ENCODE results near the gene CENPU.
"Not testable (repeated sequence)": the region's sequence is repeated elsewhere in the genome, so short reads cannot be mapped to it uniquely, and the experiment has no call there.

Gene CENPU

GRCh38 chr4:184671101-184671500 is 62.8 kb downstream of the CENPU start:
- DNase-seq (ENCODE audit: low read depth, low spot score): no peak
- peak overlapping the region; percentile 17 for H3K27ac ChIP-seq

GRCh38 chr4:184669251-184669650 is 64.6 kb downstream of the CENPU start:
- DNase-seq (ENCODE audit: low read depth, low spot score): no peak
- H3K27ac ChIP-seq: no peak overlapping the region

GRCh38 chr4:184668511-184669114 is 65.3 kb downstream of the CENPU start:
- no peak for DNase-seq (ENCODE audit: low read depth, low spot score)

GRCh38 chr4:184668096-184668495 is 65.8 kb downstream of the CENPU start:
- no peak overlapping the region for H3K27ac ChIP-seq

More at GRCh38 chr4:184668511-184669114, 65.3 kb downstream of the CENPU start:
- H3K27ac ChIP-seq: no peak overlapping the region

GRCh38 chr4:184666670-184667069 is 67.2 kb downstream of the CENPU start:
- DNase-seq (ENCODE audit: low read depth, low spot score): no peak
- no peak overlapping the region for H3K27ac ChIP-seq

More at GRCh38 chr4:184668096-184668495, 65.8 kb downstream of the CENPU start:
- no peak for DNase-seq (ENCODE audit: low read depth, low spot score)

GRCh38 chr4:184664445-184665210 is 69.3 kb downstream of the CENPU start:
- DNase-seq (ENCODE audit: low read depth, low spot score): no peak
- no peak overlapping the region for H3K27ac ChIP-seq

- no peak for DNase-seq (ENCODE audit: low read depth, low spot score)
- no peak overlapping the region for H3K27ac ChIP-seq
These were observed 71.7 kb downstream of the CENPU start for GRCh38 chr4:184662236-184662635.

GRCh38 chr4:184660978-184661377 is 72.9 kb downstream of the CENPU start:
- no peak overlapping the region for H3K27ac ChIP-seq
- DNase-seq (ENCODE audit: low read depth, low spot score): no peak

- H3K27ac ChIP-seq; DNase-seq (ENCODE audit: low read depth, low spot score): not testable (repeated sequence)
These were observed 76.1 kb downstream of the CENPU start for GRCh38 chr4:184657820-184658219.

- no peak overlapping the region for H3K27ac ChIP-seq
- no peak for DNase-seq (ENCODE audit: low read depth, low spot score)
These were observed 76.8 kb downstream of the CENPU start for GRCh38 chr4:184657144-184657543.

- no peak for DNase-seq (ENCODE audit: low read depth, low spot score)
These were observed 77.7 kb downstream of the CENPU start for GRCh38 chr4:184655889-184656869.

GRCh38 chr4:184653650-184654049 is 80.2 kb downstream of the CENPU start:
- no peak overlapping the region for H3K27ac ChIP-seq
- DNase-seq (ENCODE audit: low read depth, low spot score): no peak

More at GRCh38 chr4:184655889-184656869, 77.7 kb downstream of the CENPU start:
- no peak overlapping the region for H3K27ac ChIP-seq

- not testable (repeated sequence) for DNase-seq (ENCODE audit: low read depth, low spot score); H3K27ac ChIP-seq
These were observed 81.2 kb downstream of the CENPU start for GRCh38 chr4:184652681-184653080.

GRCh38 chr4:184651899-184652298 is 82.0 kb downstream of the CENPU start:
- DNase-seq (ENCODE audit: low read depth, low spot score): no peak
- no peak overlapping the region for H3K27ac ChIP-seq

- H3K27ac ChIP-seq: peak overlapping the region; percentile 94
- no peak for DNase-seq (ENCODE audit: low read depth, low spot score)
These were observed 83.7 kb downstream of the CENPU start for GRCh38 chr4:184649971-184650855.

GRCh38 chr4:184649026-184649970 is 84.6 kb downstream of the CENPU start, which contains the start of the genes CASP3 and PRIMPOL:
Gene CASP3, minus strand, starts transcription at chr4:184649447. Its CDS starts 10,994 bp downstream, at chr4:184638453.
Gene PRIMPOL, plus strand, starts transcription at chr4:184649738. Its CDS starts 7,403 bp downstream, at chr4:184657141.
- H3K27ac ChIP-seq: peak within 1 kb of the TSS; percentile 94
- peak; percentile 79 for DNase-seq (ENCODE audit: low read depth, low spot score)

GRCh38 chr4:184648313-184649025 is 85.4 kb downstream of the CENPU start:
- peak overlapping the region; percentile 94 for H3K27ac ChIP-seq
- DNase-seq (ENCODE audit: low read depth, low spot score): no peak

GRCh38 chr4:184648054-184648312 is 85.9 kb downstream of the CENPU start:
- DNase-seq (ENCODE audit: low read depth, low spot score): no peak
- peak overlapping the region; percentile 94 for H3K27ac ChIP-seq
